VCaP (cell line): ENCODE data around the gene MACROD2.

Source experiments
- H3K27ac ChIP-seq: fragments of 450-650 bp; 2 replicates; pipeline ENCODE4 v1.5.1; 2017
- CTCF ChIP-seq: fragments of 450-650 bp; conservative IDR thresholded peaks from 2 replicates; pipeline ENCODE4 v1.5.1; 2017; ENCODE audit warnings: mild to moderate bottlenecking, moderate library complexity

The MACROD2 gene

GRCh38 chr20:14581731-14582130 lies 586.4 kb downstream of the MACROD2 start:
- TF ChIP-seq CTCF: no peak

GRCh38 chr20:14582855-14583254 lies 587.5 kb downstream of the MACROD2 start:
- no peak overlapping the region for H3K27ac ChIP-seq
- no peak for TF ChIP-seq CTCF

More at GRCh38 chr20:14581731-14582130, 586.4 kb downstream of the MACROD2 start:
- no peak overlapping the region for H3K27ac ChIP-seq

- H3K27ac ChIP-seq: no peak overlapping the region
- TF ChIP-seq CTCF: no peak
These were observed 588.1 kb downstream of the MACROD2 start for GRCh38 chr20:14583413-14583812.

GRCh38 chr20:14589383-14589782 lies 594.1 kb downstream of the MACROD2 start:
- TF ChIP-seq CTCF: no peak
- H3K27ac ChIP-seq: no peak overlapping the region

- no peak overlapping the region for H3K27ac ChIP-seq
- no peak for TF ChIP-seq CTCF
These were observed 599.7 kb downstream of the MACROD2 start for GRCh38 chr20:14595051-14595450.

GRCh38 chr20:14597206-14597715 lies 601.9 kb downstream of the MACROD2 start:
- TF ChIP-seq CTCF: no peak
- H3K27ac ChIP-seq: no peak overlapping the region

- TF ChIP-seq CTCF: no peak
- no peak overlapping the region for H3K27ac ChIP-seq
These were observed 604.3 kb downstream of the MACROD2 start for GRCh38 chr20:14599613-14600012.
